ENCODE measurements around the gene NXNL2. TPM values are rescaled to one million over a fixed set of nuclear protein-coding genes. Genes with fewer than 3 reads are reported as not detected.

NXNL2 gene
- total and polyA plus RNA-seq, 8 donors = 0.43 to 1.1 TPM; not detected in 6

GRCh38 chr9:88559661-88560060 lies 24.7 kb downstream of the NXNL2 start:
- Histone ChIP-seq H3K27me3 (peaks cover 0 to 4% (median 0%) of the 10 kb centered on the region in 3 donors), H3K27ac (no peak overlapping the region), H3K9me3 (no peaks in the 10 kb centered on the region), H3K36me3 (no peaks in the 10 kb centered on the region), H3K4me1 (no peaks in the 10 kb centered on the region), H3K4me3 (no peak overlapping the region)
- intact Hi-C loops (cut with DNase I; ENCODE audit: low total_unique reads) = no loop called here
- 58 to 75% (median 65%) methylated on average over 7 of the region's 7 CpGs for WGBS, 5 donors
- no peak for TF ChIP-seq CTCF (IDR thresholded peaks at IDR 0.05)
- TF ChIP-seq EP300 (IDR thresholded peaks at IDR 0.05) = no peak
- no peak for TF ChIP-seq POLR2A (IDR thresholded peaks at IDR 0.05)
- no peak for TF ChIP-seq POLR2AphosphoS5 (IDR thresholded peaks at IDR 0.05)
- no peak for DNase-seq

- H3K27ac ChIP-seq = no peak overlapping the region
- TF ChIP-seq POLR2A (IDR thresholded peaks at IDR 0.05) (no peak), EP300 (IDR thresholded peaks at IDR 0.05) (no peak), CTCF (IDR thresholded peaks at IDR 0.05) (no peak), POLR2AphosphoS5 (IDR thresholded peaks at IDR 0.05) (no peak)
- H3K9me3 ChIP-seq = no peaks in the 10 kb centered on the region
- H3K27me3 ChIP-seq = no peaks in the 10 kb centered on the region
- intact Hi-C loops (cut with DNase I; ENCODE audit: low total_unique reads) = no loop called here
- H3K36me3 ChIP-seq = no peaks in the 10 kb centered on the region
- no peak overlapping the region for H3K4me3 ChIP-seq
- no peak for DNase-seq
- H3K4me1 ChIP-seq = no peaks in the 10 kb centered on the region
- WGBS, 5 donors = 70 to 86% (median 81%) methylated on average over 3 of the region's 3 CpGs
Observed at GRCh38 chr9:88567870-88568269, 32.9 kb downstream of the NXNL2 start.

- intact Hi-C loops (cut with DNase I; ENCODE audit: low total_unique reads) = loop anchor here (10.0 kb wide), 1 partner anchor 467 kb away; no protein-coding TSS in a partner anchor
Observed at GRCh38 chr9:88571419-88571818, 36.4 kb downstream of the NXNL2 start.

GRCh38 chr9:88572684-88573083 lies 37.7 kb downstream of the NXNL2 start:
- no peaks in the 10 kb centered on the region for H3K36me3 ChIP-seq
- H3K4me1 ChIP-seq = no peaks in the 10 kb centered on the region
- no peak for TF ChIP-seq CTCF (IDR thresholded peaks at IDR 0.05)
- no peak for TF ChIP-seq POLR2AphosphoS5 (IDR thresholded peaks at IDR 0.05)
- no peaks in the 10 kb centered on the region for H3K9me3 ChIP-seq
- intact Hi-C loops (cut with DNase I; ENCODE audit: low total_unique reads) = loop anchor here (10.0 kb wide), 1 partner anchor 468 kb away; no protein-coding TSS in a partner anchor
- no peaks in the 10 kb centered on the region for H3K27me3 ChIP-seq
- H3K27ac ChIP-seq = no peak overlapping the region
- no peak for DNase-seq
- H3K4me3 ChIP-seq = no peak overlapping the region
- WGBS, 5 donors = 88 to 95% (median 93%) methylated on average over 6 to 7 of the region's 7 CpGs

More at GRCh38 chr9:88571419-88571818, 36.4 kb downstream of the NXNL2 start:
- Histone ChIP-seq H3K27me3 (no peaks in the 10 kb centered on the region), H3K36me3 (no peaks in the 10 kb centered on the region), H3K4me1 (no peaks in the 10 kb centered on the region), H3K4me3 (no peak overlapping the region), H3K27ac (no peak overlapping the region), H3K9me3 (no peaks in the 10 kb centered on the region)
- peak in 1 of 2 donors; percentile 32 for DNase-seq
- 77 to 86% (median 78%) methylated on average over 5 of the region's 5 CpGs for WGBS, 5 donors
- TF ChIP-seq EP300 (IDR thresholded peaks at IDR 0.05) (no peak), CTCF (IDR thresholded peaks at IDR 0.05) (no peak), POLR2AphosphoS5 (IDR thresholded peaks at IDR 0.05) (no peak), POLR2A (IDR thresholded peaks at IDR 0.05) (no peak)
